PC-9 (cell line): Measurements from ENCODE around the gene ABR.

ENCODE experiments used
- CTCF ChIP-seq: fragments of 200-600 bp; sonication (generic); conservative IDR thresholded peaks from 2 replicates; pipeline ENCODE4 v1.6.1; 2017; ENCODE audit warnings: mixed run types, antibody characterized with exemption, mild to moderate bottlenecking, moderate library complexity
- EZH2 ChIP-seq: fragments of 200-600 bp; sonication (generic); IDR thresholded peaks from 2 replicates; pipeline ENCODE4 v1.8.0; 2017; ENCODE audit warnings: antibody characterized with exemption, low read depth

GRCh38 chr17:1179818-1180742 lies at the start of gene ABR:
- TF ChIP-seq EZH2 (0 out of 2 replicates have a peak, but pooled peaks have one; percentile 44), CTCF (no peak)
